K562 (cell line): ENCODE measurements around the gene MRPL2.

Experiments
- CTCF ChIP-seq, 3 experiments: IDR thresholded peaks in 2 of 3; conservative IDR thresholded peaks in 1 of 3; 2 replicates each; pipeline ENCODE4 v1.5.1; 2011 to 2012; ENCODE audit warnings: low read length in 3 of 3, mild to moderate bottlenecking in 3 of 3, control low read depth in 2 of 3, improper control_type of control experiment in 1 of 3, inconsistent platforms in 1 of 3, low read depth in 1 of 3, mixed read lengths in 1 of 3, moderate library complexity in 1 of 3; ENCODE audit not compliant: insufficient read depth in 2 of 3
- ETS1 ChIP-seq: conservative IDR thresholded peaks from 2 replicates; pipeline ENCODE4 v1.6.1; 2011; ENCODE audit warnings: low read depth, mild to moderate bottlenecking, low read length; ENCODE audit not compliant: control insufficient read depth
- POLR2A ChIP-seq: fragments of 450-650 bp; conservative IDR thresholded peaks from 2 replicates; pipeline ENCODE4 v1.6.1; 2016
- TF ChIP-seq, protein P1 (sequence below): fragments of 450-650 bp; formaldehyde crosslinking; IDR thresholded peaks from 2 replicates; pipeline ENCODE4 v1.4.0; 2022; ENCODE audit warnings: missing genetic modification characterization

GRCh38 chr6:43055966-43056365, 3.3 kb downstream of the MRPL2 start:
- TF ChIP-seq, protein P1, sequence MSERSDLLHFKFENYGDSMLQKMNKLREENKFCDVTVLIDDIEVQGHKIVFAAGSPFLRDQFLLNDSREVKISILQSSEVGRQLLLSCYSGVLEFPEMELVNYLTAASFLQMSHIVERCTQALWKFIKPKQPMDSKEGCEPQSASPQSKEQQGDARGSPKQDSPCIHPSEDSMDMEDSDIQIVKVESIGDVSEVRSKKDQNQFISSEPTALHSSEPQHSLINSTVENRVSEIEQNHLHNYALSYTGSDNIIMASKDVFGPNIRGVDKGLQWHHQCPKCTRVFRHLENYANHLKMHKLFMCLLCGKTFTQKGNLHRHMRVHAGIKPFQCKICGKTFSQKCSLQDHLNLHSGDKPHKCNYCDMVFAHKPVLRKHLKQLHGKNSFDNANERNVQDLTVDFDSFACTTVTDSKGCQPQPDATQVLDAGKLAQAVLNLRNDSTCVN (CRISPR knock-in tag): no peak
- TF ChIP-seq ETS1: no peak
- no peak for TF ChIP-seq CTCF (IDR thresholded peaks at IDR 0.05 in 2 of 3, conservative IDR thresholded peaks at IDR 0.05 in 1 of 3; ENCODE audit: insufficient read depth in 2 of 3, low read depth in 1 of 3, low read length in 3 of 3)
- TF ChIP-seq POLR2A: no peak
